ENCODE results near the gene COL26A1. TPM values are rescaled to one million over a fixed set of nuclear protein-coding genes. Genes with fewer than 3 reads are reported as not detected.

COL26A1 gene
- polyA plus RNA-seq, 1 donor (not counting 4 experiments of a cell fraction or from before 2014, with no cell fraction given): not detected

GRCh38 chr7:101418694-101419093 lies 56.0 kb downstream of the COL26A1 start:
- Histone ChIP-seq H3K4me3 (ENCODE audit: control insufficient read depth in 2 of 3, extremely low read depth in 1 of 3, insufficient read depth in 2 of 3, low read depth in 1 of 3, low read length in 3 of 3) (no peak overlapping the region), H3K9me1 (ENCODE audit: control insufficient read depth, extremely low read depth, insufficient read depth, low read length) (no peaks in the 10 kb centered on the region), H3K79me2 (ENCODE audit: control insufficient read depth, insufficient read depth, low read length) (no peaks in the 10 kb centered on the region), H3K27ac (ENCODE audit: control insufficient read depth, insufficient read depth, low read length) (no peak overlapping the region), H3K27me3 (ENCODE audit: control insufficient read depth, extremely low read depth, insufficient read depth, low read length) (peaks cover 5% of the 10 kb centered on the region), H4K20me1 (ENCODE audit: control insufficient read depth, extremely low read depth, insufficient read depth, low read length) (no peaks in the 10 kb centered on the region), H3K4me2 (ENCODE audit: control insufficient read depth, extremely low read depth, insufficient read depth, low read depth, low read length) (no peak overlapping the region), H3K36me3 (ENCODE audit: control insufficient read depth in 2 of 2, extremely low read depth in 1 of 2, insufficient read depth in 2 of 2, low read length in 2 of 2) (no peaks in the 10 kb centered on the region), H3K4me1 (ENCODE audit: control insufficient read depth, extremely low read depth, insufficient read depth, low read length) (no peaks in the 10 kb centered on the region), H3K9ac (ENCODE audit: control insufficient read depth, extremely low read depth, insufficient read depth, low read length) (no peak overlapping the region), H2AFZ (ENCODE audit: control insufficient read depth, low read length) (no peak overlapping the region), H3K9me3 (ENCODE audit: control insufficient read depth, low read depth, low read length) (no peaks in the 10 kb centered on the region)
- dilution Hi-C loops (cut with MboI; ENCODE audit: extremely low pct_ligation_motif_present, low sequenced_read_pairs): no loop called here
- FAIRE-seq: no peak
- DNase-seq (ENCODE audit: low read depth, low spot score): no peak
- TF ChIP-seq EZH2 (IDR thresholded peaks at IDR 0.05; ENCODE audit: low read length) (no peak), CTCF (optimal IDR thresholded peaks at IDR 0.05 in 1 of 3, IDR thresholded peaks at IDR 0.05 in 1 of 3, conservative IDR thresholded peaks at IDR 0.05 in 1 of 3; ENCODE audit: extremely low read depth in 1 of 3, insufficient read depth in 2 of 3, low read length in 3 of 3) (no peak)

GRCh38 chr7:101419831-101420230 lies 57.2 kb downstream of the COL26A1 start:
- Histone ChIP-seq H3K27me3 (ENCODE audit: control insufficient read depth, extremely low read depth, insufficient read depth, low read length) (no peaks in the 10 kb centered on the region), H3K9ac (ENCODE audit: control insufficient read depth, extremely low read depth, insufficient read depth, low read length) (no peak overlapping the region), H3K4me1 (ENCODE audit: control insufficient read depth, extremely low read depth, insufficient read depth, low read length) (no peaks in the 10 kb centered on the region), H3K9me3 (ENCODE audit: control insufficient read depth, low read depth, low read length) (no peaks in the 10 kb centered on the region), H3K27ac (ENCODE audit: control insufficient read depth, insufficient read depth, low read length) (no peak overlapping the region), H3K36me3 (ENCODE audit: control insufficient read depth in 2 of 2, extremely low read depth in 1 of 2, insufficient read depth in 2 of 2, low read length in 2 of 2) (no peaks in the 10 kb centered on the region), H3K4me3 (ENCODE audit: control insufficient read depth in 2 of 3, extremely low read depth in 1 of 3, insufficient read depth in 2 of 3, low read depth in 1 of 3, low read length in 3 of 3) (no peak overlapping the region), H3K9me1 (ENCODE audit: control insufficient read depth, extremely low read depth, insufficient read depth, low read length) (no peaks in the 10 kb centered on the region), H3K79me2 (ENCODE audit: control insufficient read depth, insufficient read depth, low read length) (no peaks in the 10 kb centered on the region), H2AFZ (ENCODE audit: control insufficient read depth, low read length) (no peak overlapping the region), H4K20me1 (ENCODE audit: control insufficient read depth, extremely low read depth, insufficient read depth, low read length) (no peaks in the 10 kb centered on the region), H3K4me2 (ENCODE audit: control insufficient read depth, extremely low read depth, insufficient read depth, low read depth, low read length) (no peak overlapping the region)
- FAIRE-seq (no peak), DNase-seq (ENCODE audit: low read depth, low spot score) (no peak)
- TF ChIP-seq EZH2 (IDR thresholded peaks at IDR 0.05; ENCODE audit: low read length) (no peak), CTCF (optimal IDR thresholded peaks at IDR 0.05 in 1 of 3, IDR thresholded peaks at IDR 0.05 in 1 of 3, conservative IDR thresholded peaks at IDR 0.05 in 1 of 3; ENCODE audit: extremely low read depth in 1 of 3, insufficient read depth in 2 of 3, low read length in 3 of 3) (no peak)
- dilution Hi-C loops (cut with MboI; ENCODE audit: extremely low pct_ligation_motif_present, low sequenced_read_pairs): no loop called here

All from keratinocyte (primary cell).